ENCODE measurements around the gene KIF5A. TPM values are rescaled to one million over a fixed set of nuclear protein-coding genes. Genes with fewer than 3 reads are reported as not detected.

The KIF5A gene
- total and polyA plus RNA-seq, 4 donors = 0.05 to 0.34 (median 0.14) TPM

DNA sequence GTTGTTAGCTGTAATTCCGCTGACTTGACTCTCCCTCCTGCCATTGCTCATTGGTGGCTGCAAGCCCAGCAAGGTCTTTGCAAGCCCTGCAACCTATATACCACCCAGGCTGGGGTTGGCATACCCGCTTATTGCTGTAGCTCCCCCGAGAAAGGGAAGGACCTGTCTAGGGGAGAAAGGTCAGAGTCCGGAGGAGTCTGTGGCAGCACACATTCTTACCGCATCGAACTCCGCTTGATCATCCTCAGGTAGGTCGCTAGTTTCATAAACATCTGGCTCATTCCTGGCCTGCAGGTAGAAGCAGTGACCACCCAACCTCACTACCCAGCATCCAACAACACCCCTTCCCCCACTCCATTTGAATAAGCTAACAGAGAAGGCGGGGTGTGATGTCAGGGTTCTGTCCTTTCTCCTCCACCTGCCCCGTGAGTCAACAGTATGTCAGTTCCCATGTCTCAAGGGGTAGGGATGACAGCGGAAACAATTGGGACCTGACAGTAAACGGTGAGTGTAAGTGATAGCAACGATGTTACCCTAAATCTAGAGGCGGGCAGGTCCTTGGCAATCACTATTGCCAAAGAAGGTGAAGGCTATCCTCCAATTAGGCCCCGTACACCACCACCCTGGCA, 3.9 kb upstream of the KIF5A start:
- peaks cover 0 to 18% (median 8%) of the 10 kb centered on the region in 5 donors for H3K4me1 ChIP-seq (ENCODE audit: control insufficient read depth in 5 of 5, insufficient read depth in 5 of 5, low read length in 5 of 5)
- ATAC-seq (ENCODE audit: insufficient read depth, low FRiP score) (no peak), DNase-seq (peak in 1 of 3 donors; percentile 6)
- 61 to 69% methylated on average over 15 of the region's 15 CpGs for WGBS, 2 donors
- no peaks in the 10 kb centered on the region for H3K9me3 ChIP-seq (ENCODE audit: control insufficient read depth in 4 of 4, insufficient read depth in 3 of 4, low read length in 3 of 4)
- peak overlapping the region; percentile 93 for H3K4me3 ChIP-seq
- peak overlapping the region; percentile 89 to 93 for H3K27ac ChIP-seq (ENCODE audit: low read depth in 1 of 2, low read length in 1 of 2)
- H3K36me3 ChIP-seq (ENCODE audit: control insufficient read depth in 4 of 4, insufficient read depth in 4 of 4, low read length in 4 of 4) = peaks cover 3 to 8% (median 4%) of the 10 kb centered on the region in 4 donors
- H3K9ac ChIP-seq (ENCODE audit: insufficient read depth in 1 of 2, low read length in 2 of 2) = peak overlapping the region; percentile 82 to 97
- peaks cover 0 to 32% (median 24%) of the 10 kb centered on the region in 3 donors for H3K27me3 ChIP-seq (ENCODE audit: control insufficient read depth in 3 of 3, insufficient read depth in 3 of 3, low read length in 2 of 3)
- TF ChIP-seq CTCF (IDR thresholded peaks at IDR 0.05; ENCODE audit: control extremely low read depth, extremely low read depth) = no peak

DNA sequence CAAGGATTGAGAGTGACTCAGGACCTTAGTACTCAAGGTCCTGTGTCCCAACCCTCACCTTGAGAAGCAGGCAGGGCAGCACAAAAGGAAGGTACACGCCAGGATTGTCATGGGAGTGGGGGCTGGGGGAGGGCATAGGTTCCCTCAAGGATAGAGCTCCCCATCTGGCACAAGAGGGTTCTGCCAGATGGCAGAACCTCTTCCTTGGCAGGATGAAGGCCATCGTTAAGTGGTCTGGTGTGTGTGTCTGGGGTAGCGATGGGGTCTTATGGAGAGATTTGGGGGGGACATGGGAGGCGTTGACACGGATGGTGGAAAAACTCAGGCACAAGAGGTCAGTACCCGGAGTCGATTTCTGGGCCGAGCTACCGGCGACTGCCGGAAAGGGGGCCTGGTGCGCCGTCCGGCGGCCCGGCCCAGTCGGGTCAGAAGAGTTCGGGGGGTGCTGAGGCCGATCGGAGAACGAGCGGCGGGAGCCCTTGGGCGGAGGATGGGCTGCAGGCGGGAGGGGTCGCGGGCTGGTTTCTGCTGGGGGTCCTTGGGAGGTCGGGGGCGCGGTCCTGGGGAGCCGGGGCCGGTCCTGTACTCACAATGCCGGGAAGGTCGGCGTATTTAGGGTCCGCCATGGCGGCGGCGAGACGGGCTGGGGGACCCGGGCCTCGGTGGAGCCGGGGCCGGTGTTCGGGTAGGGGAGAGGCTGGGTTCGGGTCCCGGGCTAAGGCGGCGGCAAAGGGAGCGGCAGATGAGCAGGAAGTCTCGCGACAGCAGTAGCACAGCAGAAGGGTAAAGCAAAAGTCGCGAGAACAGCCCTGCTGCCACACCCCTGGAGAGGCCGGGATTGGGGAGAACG, 3.2 kb upstream of the KIF5A start, which contains the start of gene DCTN2:
DCTN2 (minus strand) TSS at position 755 of the 850 bp plus-strand sequence; CDS start at position 626, 129 bp downstream.
- Histone ChIP-seq H3K9me3 (ENCODE audit: control insufficient read depth in 4 of 4, insufficient read depth in 3 of 4, low read length in 3 of 4) (no peaks in the 10 kb centered on the region), H3K9ac (ENCODE audit: insufficient read depth in 1 of 2, low read length in 2 of 2) (peak within 1 kb of the TSS; percentile 82 to 97), H3K4me3 (peak within 1 kb of the TSS; percentile 93), H3K27ac (ENCODE audit: low read depth in 1 of 2, low read length in 1 of 2) (peak within 1 kb of the TSS; percentile 89 to 93), H3K36me3 (ENCODE audit: control insufficient read depth in 4 of 4, insufficient read depth in 4 of 4, low read length in 4 of 4) (peaks cover 0 to 5% (median 3%) of the 10 kb centered on the region in 4 donors), H3K27me3 (ENCODE audit: control insufficient read depth in 3 of 3, insufficient read depth in 3 of 3, low read length in 2 of 3) (peaks cover 0 to 36% (median 25%) of the 10 kb centered on the region in 3 donors), H3K4me1 (ENCODE audit: control insufficient read depth in 5 of 5, insufficient read depth in 5 of 5, low read length in 5 of 5) (peaks cover 0 to 18% (median 8%) of the 10 kb centered on the region in 5 donors)
- ATAC-seq (ENCODE audit: insufficient read depth, low FRiP score) (peak; percentile 95), DNase-seq (peak; percentile 98 to 99 (median 98))
- TF ChIP-seq CTCF (IDR thresholded peaks at IDR 0.05; ENCODE audit: control extremely low read depth, extremely low read depth) = no peak
- WGBS, 2 donors = 0 to 1% methylated on average over 56 of the region's 56 CpGs

DNA sequence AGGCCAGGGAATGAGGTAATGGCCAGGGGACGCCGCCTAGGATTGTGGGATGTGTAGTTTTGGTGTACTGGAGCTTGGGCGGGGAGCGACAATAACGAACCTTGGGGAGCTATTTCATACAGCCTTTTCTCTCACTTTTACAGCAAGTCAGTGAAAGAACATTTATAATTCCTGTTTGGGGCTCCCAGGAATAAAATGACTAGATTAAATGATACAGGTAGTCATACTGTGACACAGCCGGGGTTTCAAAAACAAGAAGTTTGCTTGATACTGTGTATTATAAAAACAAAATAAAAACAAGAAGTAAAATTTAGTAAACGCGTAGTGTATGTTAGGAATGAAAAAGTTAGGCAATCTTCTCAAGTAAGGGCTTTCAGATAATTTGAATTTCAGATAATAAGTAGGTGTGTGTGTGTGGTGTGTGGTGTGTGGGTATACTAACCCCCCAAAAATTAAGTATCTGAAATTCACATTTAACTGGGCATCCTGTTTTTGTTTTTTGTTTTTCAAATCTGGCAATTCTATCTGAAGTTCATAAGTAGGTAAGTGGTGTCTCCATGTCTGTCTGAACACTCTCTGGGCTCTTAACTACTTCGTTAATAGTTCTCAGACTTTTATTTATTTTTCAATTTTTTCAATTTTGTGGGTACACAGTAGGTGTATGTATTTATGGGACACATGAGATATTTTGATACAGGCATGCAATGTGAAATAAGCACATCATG, 2.4 kb upstream of the KIF5A start:
- peaks cover 0 to 18% (median 8%) of the 10 kb centered on the region in 5 donors for H3K4me1 ChIP-seq (ENCODE audit: control insufficient read depth in 5 of 5, insufficient read depth in 5 of 5, low read length in 5 of 5)
- DNase-seq (no peak), ATAC-seq (ENCODE audit: insufficient read depth, low FRiP score) (no peak)
- H3K9me3 ChIP-seq (ENCODE audit: control insufficient read depth in 4 of 4, insufficient read depth in 3 of 4, low read length in 3 of 4) = no peaks in the 10 kb centered on the region
- no peak overlapping the region for H3K9ac ChIP-seq (ENCODE audit: insufficient read depth in 1 of 2, low read length in 2 of 2)
- no peak for TF ChIP-seq CTCF (IDR thresholded peaks at IDR 0.05; ENCODE audit: control extremely low read depth, extremely low read depth)
- no peak overlapping the region for H3K4me3 ChIP-seq
- H3K36me3 ChIP-seq (ENCODE audit: control insufficient read depth in 4 of 4, insufficient read depth in 4 of 4, low read length in 4 of 4) = peaks cover 0 to 5% (median 1%) of the 10 kb centered on the region in 4 donors
- 16 to 21% methylated on average over 9 of the region's 9 CpGs for WGBS, 2 donors
- peaks cover 0 to 37% (median 25%) of the 10 kb centered on the region in 3 donors for H3K27me3 ChIP-seq (ENCODE audit: control insufficient read depth in 3 of 3, insufficient read depth in 3 of 3, low read length in 2 of 3)
- H3K27ac ChIP-seq (ENCODE audit: low read depth in 1 of 2, low read length in 1 of 2) = no peak overlapping the region

Data from lung (tissue), 12 donors.